CD4-positive, CD25-positive, alpha-beta regulatory T cell (primary cell): Measurements from ENCODE around the gene SSU72. TPM values are rescaled to one million over a fixed set of nuclear protein-coding genes. Genes with fewer than 3 reads are reported as not detected.
"Not testable (repeated sequence)": the region's sequence is repeated elsewhere in the genome, so short reads cannot be mapped to it uniquely, and the experiment has no call there.

Source experiments
- ATAC-seq, 2 donors: fragments of 150-1000 bp; cut with Tn5 transposase; one replicate each; pipeline ENCODE4 v1.10.0; 2021; ENCODE audit warnings: low read depth in 2 of 2, moderate number of reproducible peaks in 2 of 2, moderate library complexity in 1 of 2
- DNase-seq, 3 donors: peaks; one replicate each; pipeline versions ENCODE4 v3.0.0 to v3.0.0-alpha.2; 2012 to 2022; ENCODE audit warnings: mixed read lengths in 1 of 3
- H3K27ac ChIP-seq: one replicate; pipeline ENCODE4 v1.7.0; 2013; ENCODE audit warnings: mild to moderate bottlenecking, low read length; ENCODE audit not compliant: insufficient read depth, poor library complexity, severe bottlenecking
- H3K27me3 ChIP-seq: one replicate; pipeline ENCODE4 v1.7.0; 2013; ENCODE audit warnings: low read length; ENCODE audit not compliant: control insufficient read depth, insufficient read depth
- H3K36me3 ChIP-seq: one replicate; pipeline ENCODE4 v1.7.0; 2013; ENCODE audit warnings: mild to moderate bottlenecking, low read length, moderate library complexity; ENCODE audit not compliant: control insufficient read depth, insufficient read depth
- H3K4me1 ChIP-seq: 2 replicates; pipeline ENCODE4 v1.7.0; 2013; ENCODE audit warnings: mild to moderate bottlenecking, low read length; ENCODE audit not compliant: insufficient read depth, control insufficient read depth, poor library complexity, severe bottlenecking
- H3K4me3 ChIP-seq: one replicate; pipeline ENCODE4 v1.7.0; 2013; ENCODE audit warnings: low read depth, mild to moderate bottlenecking, low read length, moderate library complexity
- H3K9me3 ChIP-seq, 2 experiments: 1 replicate in 1 of 2; 2 replicates in 1 of 2; pipeline ENCODE4 v1.7.0; 2013; ENCODE audit warnings: low read length in 2 of 2, mild to moderate bottlenecking in 1 of 2, moderate library complexity in 1 of 2; ENCODE audit not compliant: control insufficient read depth in 2 of 2
- H3K27ac Mint-ChIP-seq, 3 donors: one replicate each; pipeline ENCODE4 v1.8.0; 2020 to 2022; ENCODE audit warnings: mild to moderate bottlenecking in 3 of 3, mixed read lengths in 3 of 3, moderate library complexity in 2 of 3
- H3K27me3 Mint-ChIP-seq: one replicate; pipeline ENCODE4 v1.8.0; 2022; ENCODE audit warnings: mild to moderate bottlenecking, mixed read lengths
- H3K36me3 Mint-ChIP-seq: one replicate; pipeline ENCODE4 v1.8.0; 2020; ENCODE audit warnings: mixed read lengths
- H3K4me1 Mint-ChIP-seq, 4 donors: one replicate each; pipeline ENCODE4 v1.8.0; 2020 to 2022; ENCODE audit warnings: mixed read lengths in 4 of 4, mild to moderate bottlenecking in 1 of 4
- H3K4me3 Mint-ChIP-seq, 4 donors: one replicate each; pipeline ENCODE4 v1.8.0; 2020 to 2022; ENCODE audit warnings: mild to moderate bottlenecking in 4 of 4, mixed read lengths in 4 of 4, moderate library complexity in 3 of 4
- H3K9me3 Mint-ChIP-seq, 7 donors: one replicate each; pipeline ENCODE4 v1.8.0; 2020 to 2022; ENCODE audit warnings: mixed read lengths in 7 of 7, mild to moderate bottlenecking in 3 of 7, moderate library complexity in 2 of 7
- polyA plus RNA-seq, 4 donors: library from polyadenylated mRNA; unstranded; fragments of 300-500 nt; fragmentation: Illumina TruSeq; gene quantifications; one replicate each; pipeline ENCODE4 v1.2.3, GENCODE V29; 2021
- total RNA-seq: library from RNA; stranded (reverse); gene quantifications from one replicate; pipeline ENCODE4 v1.2.3, GENCODE V29; 2022

Gene SSU72
- total and polyA plus RNA-seq, 5 donors from 2014 or later, result 104 to 279 (median 201) TPM

- no peak overlapping the region for H3K27ac Mint-ChIP-seq
- Histone ChIP-seq H3K36me3 (peaks cover 10% of the 10 kb centered on the region), H3K9me3 (peaks cover 0 to 4% of the 10 kb centered on the region in 2 experiments), H3K27ac (no peak overlapping the region), H3K27me3 (no peaks in the 10 kb centered on the region), H3K4me3 (no peak overlapping the region), H3K4me1 (no peaks in the 10 kb centered on the region)
- ATAC-seq, result no peak
- H3K27me3 Mint-ChIP-seq, result no peaks in the 10 kb centered on the region
- no peak for DNase-seq
- H3K36me3 Mint-ChIP-seq, result peaks cover 8% of the 10 kb centered on the region
- no peaks in the 10 kb centered on the region for H3K4me1 Mint-ChIP-seq
- H3K4me3 Mint-ChIP-seq, result no peak overlapping the region
- peaks cover 0 to 8% (median 0%) of the 10 kb centered on the region in 7 donors for H3K9me3 Mint-ChIP-seq
Measured at GRCh38 chr1:1529321-1529720, 45.3 kb downstream of the SSU72 start.

- no peak overlapping the region for H3K4me3 Mint-ChIP-seq
- H3K27ac Mint-ChIP-seq, result no peak overlapping the region
- no peaks in the 10 kb centered on the region for H3K4me1 Mint-ChIP-seq
- peaks cover 0 to 4% of the 10 kb centered on the region in 2 experiments for H3K9me3 ChIP-seq
- peaks cover 10% of the 10 kb centered on the region for H3K36me3 ChIP-seq
- DNase-seq, result no peak
- no peaks in the 10 kb centered on the region for H3K27me3 Mint-ChIP-seq
- no peaks in the 10 kb centered on the region for H3K27me3 ChIP-seq
- H3K4me1 ChIP-seq, result no peaks in the 10 kb centered on the region
- H3K4me3 ChIP-seq, result no peak overlapping the region
- ATAC-seq, result no peak
- H3K36me3 Mint-ChIP-seq, result peaks cover 8% of the 10 kb centered on the region
- H3K27ac ChIP-seq, result no peak overlapping the region
- H3K9me3 Mint-ChIP-seq, result peaks cover 0 to 8% (median 0%) of the 10 kb centered on the region in 7 donors
Measured at GRCh38 chr1:1528301-1529267, 46.1 kb downstream of the SSU72 start.

GRCh38 chr1:1527092-1527816 lies 47.4 kb downstream of the SSU72 start:
- Mint-ChIP-seq H3K36me3 (peaks cover 8% of the 10 kb centered on the region), H3K9me3 (peaks cover 0 to 8% (median 0%) of the 10 kb centered on the region in 7 donors), H3K4me1 (no peaks in the 10 kb centered on the region), H3K4me3 (no peak overlapping the region), H3K27ac (no peak overlapping the region), H3K27me3 (no peaks in the 10 kb centered on the region)
- H3K9me3 ChIP-seq, result peaks cover 0 to 4% of the 10 kb centered on the region in 2 experiments
- DNase-seq, result no peak
- H3K27me3 ChIP-seq, result no peaks in the 10 kb centered on the region
- H3K4me1 ChIP-seq, result no peaks in the 10 kb centered on the region
- no peak overlapping the region for H3K27ac ChIP-seq
- no peak for ATAC-seq
- H3K4me3 ChIP-seq, result no peak overlapping the region
- H3K36me3 ChIP-seq, result peaks cover 10% of the 10 kb centered on the region

GRCh38 chr1:1526476-1526875 lies 48.2 kb downstream of the SSU72 start:
- H3K36me3 ChIP-seq, DNase-seq: not testable (repeated sequence)

GRCh38 chr1:1524750-1525383 lies 49.8 kb downstream of the SSU72 start:
- H3K27me3 Mint-ChIP-seq, H3K36me3 Mint-ChIP-seq, H3K9me3 Mint-ChIP-seq, H3K4me1 ChIP-seq, H3K4me3 Mint-ChIP-seq, H3K36me3 ChIP-seq, ATAC-seq, H3K9me3 ChIP-seq, H3K27ac ChIP-seq, H3K4me1 Mint-ChIP-seq, DNase-seq, H3K27ac Mint-ChIP-seq, H3K27me3 ChIP-seq, H3K4me3 ChIP-seq: not testable (repeated sequence)

More at GRCh38 chr1:1526476-1526875, 48.2 kb downstream of the SSU72 start:
- H3K9me3 ChIP-seq, H3K4me1 ChIP-seq, H3K27me3 Mint-ChIP-seq, H3K4me3 Mint-ChIP-seq, H3K4me3 ChIP-seq, H3K36me3 Mint-ChIP-seq, H3K27me3 ChIP-seq, H3K27ac ChIP-seq, H3K4me1 Mint-ChIP-seq, ATAC-seq, H3K27ac Mint-ChIP-seq, H3K9me3 Mint-ChIP-seq: not testable (repeated sequence)

- H3K36me3 ChIP-seq, H3K27ac ChIP-seq, H3K27ac Mint-ChIP-seq, H3K4me1 ChIP-seq, H3K27me3 ChIP-seq, H3K27me3 Mint-ChIP-seq, H3K36me3 Mint-ChIP-seq, ATAC-seq, H3K4me3 ChIP-seq, DNase-seq, H3K9me3 Mint-ChIP-seq, H3K4me3 Mint-ChIP-seq, H3K9me3 ChIP-seq, H3K4me1 Mint-ChIP-seq: not testable (repeated sequence)
Measured at GRCh38 chr1:1523651-1524050, 51.0 kb downstream of the SSU72 start.

GRCh38 chr1:1523226-1523625 lies 51.4 kb downstream of the SSU72 start:
- not testable (repeated sequence) for H3K36me3 Mint-ChIP-seq, H3K27ac ChIP-seq, ATAC-seq, H3K4me3 ChIP-seq, H3K4me1 ChIP-seq, H3K27me3 ChIP-seq, H3K27ac Mint-ChIP-seq, H3K4me1 Mint-ChIP-seq, H3K9me3 ChIP-seq, DNase-seq, H3K36me3 ChIP-seq, H3K4me3 Mint-ChIP-seq, H3K9me3 Mint-ChIP-seq, H3K27me3 Mint-ChIP-seq
